ENCODE results near the gene SDR42E2.

The SDR42E2 gene

DNA sequence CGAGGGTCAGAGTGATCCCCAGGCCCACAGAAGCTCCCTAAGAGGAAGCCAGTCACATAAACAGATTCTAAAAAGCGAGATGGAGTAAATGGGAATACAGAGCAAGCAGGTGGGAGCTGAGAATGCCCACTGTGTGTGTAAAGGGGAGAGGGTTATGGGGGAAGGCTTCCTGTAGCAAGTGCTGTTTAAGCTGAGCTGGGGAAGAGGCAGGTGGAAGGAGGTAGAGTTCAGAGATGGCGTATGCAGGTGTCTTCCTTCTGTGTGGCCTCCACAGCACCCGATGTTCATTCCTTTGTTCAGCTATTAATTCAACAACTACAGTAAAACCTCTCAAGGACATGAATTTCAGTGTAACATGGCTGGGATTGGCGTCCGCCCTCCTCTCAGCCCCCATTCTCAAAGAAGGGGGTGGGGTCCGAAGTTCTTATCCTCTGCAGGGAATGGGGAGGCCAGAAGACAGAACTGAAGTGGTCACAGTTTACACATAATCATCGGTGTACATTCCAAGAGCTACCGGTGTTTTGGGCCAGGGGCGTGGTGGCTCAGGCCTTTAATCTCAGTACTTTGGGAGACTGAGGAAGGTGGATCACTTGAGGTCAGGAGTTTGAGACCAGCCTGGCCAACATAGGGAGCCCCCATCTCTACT, 45.5 kb downstream of the SDR42E2 start:
- H3K4me2 ChIP-seq (ENCODE audit: low read length): peak overlapping the region; percentile 95
- H3K27ac ChIP-seq (ENCODE audit: low read length): peak overlapping the region; percentile 79
- peak overlapping the region; percentile 98 for H3K9ac ChIP-seq (ENCODE audit: low read length)
- peaks cover 45% of the 10 kb centered on the region for H3K36me3 ChIP-seq (replicated peaks; ENCODE audit: low read depth, low read length)
- H3K9me3 ChIP-seq (ENCODE audit: insufficient read depth, low read length): no peaks in the 10 kb centered on the region
- TF ChIP-seq EZH2phosphoT487 (IDR thresholded peaks at IDR 0.05; ENCODE audit: low read depth): no peak
- peaks cover 67% of the 10 kb centered on the region for H3K79me2 ChIP-seq (ENCODE audit: low read length)
- H4K20me1 ChIP-seq (ENCODE audit: insufficient read depth, low read length): peaks cover 49% of the 10 kb centered on the region
- peak overlapping the region; percentile 92 for H3K4me3 ChIP-seq (ENCODE audit: low read length)
- peaks cover 38% of the 10 kb centered on the region for H3K4me1 ChIP-seq (ENCODE audit: low read length)
- H2AFZ ChIP-seq (ENCODE audit: low read depth, low read length): no peak overlapping the region
- H3K27me3 ChIP-seq (ENCODE audit: low read depth, low read length): no peaks in the 10 kb centered on the region

DNA sequence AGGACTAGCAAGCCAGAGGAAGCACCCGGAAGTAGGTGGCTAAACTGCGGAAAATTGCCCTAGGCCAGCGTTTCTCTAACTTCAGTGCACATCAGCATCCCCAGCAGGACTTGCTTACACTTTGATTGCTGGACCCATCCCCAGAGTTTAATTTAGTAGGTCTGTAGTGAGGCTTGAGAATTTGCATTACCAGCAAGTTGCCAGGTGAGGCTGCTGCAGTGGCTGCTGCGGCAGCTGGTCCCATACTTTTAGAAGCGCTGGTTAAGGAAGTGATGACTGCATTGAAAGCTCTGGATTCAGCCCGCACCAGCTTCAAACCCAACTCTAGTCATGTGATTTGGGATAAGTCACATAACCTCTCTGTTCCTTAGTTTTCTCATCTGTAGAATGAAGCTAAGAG, 48.0 kb downstream of the SDR42E2 start:
- Histone ChIP-seq H3K4me1 (ENCODE audit: low read length) (peaks cover 37% of the 10 kb centered on the region), H3K27ac (ENCODE audit: low read length) (no peak overlapping the region), H3K9ac (ENCODE audit: low read length) (no peak overlapping the region), H2AFZ (ENCODE audit: low read depth, low read length) (no peak overlapping the region), H3K4me2 (ENCODE audit: low read length) (no peak overlapping the region), H3K27me3 (ENCODE audit: low read depth, low read length) (no peaks in the 10 kb centered on the region), H4K20me1 (ENCODE audit: insufficient read depth, low read length) (peaks cover 72% of the 10 kb centered on the region), H3K9me3 (ENCODE audit: insufficient read depth, low read length) (no peaks in the 10 kb centered on the region), H3K4me3 (ENCODE audit: low read length) (no peak overlapping the region), H3K36me3 (replicated peaks; ENCODE audit: low read depth, low read length) (peaks cover 64% of the 10 kb centered on the region), H3K79me2 (ENCODE audit: low read length) (peaks cover 92% of the 10 kb centered on the region)
- TF ChIP-seq EZH2phosphoT487 (IDR thresholded peaks at IDR 0.05; ENCODE audit: low read depth): no peak
- TF ChIP-seq, protein P1, sequence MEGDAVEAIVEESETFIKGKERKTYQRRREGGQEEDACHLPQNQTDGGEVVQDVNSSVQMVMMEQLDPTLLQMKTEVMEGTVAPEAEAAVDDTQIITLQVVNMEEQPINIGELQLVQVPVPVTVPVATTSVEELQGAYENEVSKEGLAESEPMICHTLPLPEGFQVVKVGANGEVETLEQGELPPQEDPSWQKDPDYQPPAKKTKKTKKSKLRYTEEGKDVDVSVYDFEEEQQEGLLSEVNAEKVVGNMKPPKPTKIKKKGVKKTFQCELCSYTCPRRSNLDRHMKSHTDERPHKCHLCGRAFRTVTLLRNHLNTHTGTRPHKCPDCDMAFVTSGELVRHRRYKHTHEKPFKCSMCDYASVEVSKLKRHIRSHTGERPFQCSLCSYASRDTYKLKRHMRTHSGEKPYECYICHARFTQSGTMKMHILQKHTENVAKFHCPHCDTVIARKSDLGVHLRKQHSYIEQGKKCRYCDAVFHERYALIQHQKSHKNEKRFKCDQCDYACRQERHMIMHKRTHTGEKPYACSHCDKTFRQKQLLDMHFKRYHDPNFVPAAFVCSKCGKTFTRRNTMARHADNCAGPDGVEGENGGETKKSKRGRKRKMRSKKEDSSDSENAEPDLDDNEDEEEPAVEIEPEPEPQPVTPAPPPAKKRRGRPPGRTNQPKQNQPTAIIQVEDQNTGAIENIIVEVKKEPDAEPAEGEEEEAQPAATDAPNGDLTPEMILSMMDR (IDR thresholded peaks at IDR 0.05; ENCODE audit: low read depth, low read length): no peak

DNA sequence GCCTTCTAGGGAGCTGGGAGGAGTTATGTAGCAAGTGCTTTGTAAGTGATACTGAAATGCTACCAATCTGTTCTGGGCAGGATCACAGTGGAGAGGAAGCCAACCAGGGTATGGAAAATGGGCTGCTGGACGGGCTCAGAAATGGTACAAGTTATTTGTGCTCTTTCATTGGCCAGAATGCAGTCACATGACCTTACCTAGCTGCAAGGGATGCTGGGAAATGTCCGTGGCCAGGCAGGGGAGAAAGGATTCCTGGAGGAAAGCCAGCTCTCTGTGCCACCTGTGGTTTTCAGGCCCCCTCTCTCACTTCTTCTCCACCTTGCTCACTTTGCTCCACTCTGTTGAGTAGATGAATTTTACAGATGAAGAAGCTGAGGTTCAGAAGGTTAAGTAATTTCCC, 48.5 kb downstream of the SDR42E2 start:
- H3K4me2 ChIP-seq (ENCODE audit: low read length): no peak overlapping the region

DNA sequence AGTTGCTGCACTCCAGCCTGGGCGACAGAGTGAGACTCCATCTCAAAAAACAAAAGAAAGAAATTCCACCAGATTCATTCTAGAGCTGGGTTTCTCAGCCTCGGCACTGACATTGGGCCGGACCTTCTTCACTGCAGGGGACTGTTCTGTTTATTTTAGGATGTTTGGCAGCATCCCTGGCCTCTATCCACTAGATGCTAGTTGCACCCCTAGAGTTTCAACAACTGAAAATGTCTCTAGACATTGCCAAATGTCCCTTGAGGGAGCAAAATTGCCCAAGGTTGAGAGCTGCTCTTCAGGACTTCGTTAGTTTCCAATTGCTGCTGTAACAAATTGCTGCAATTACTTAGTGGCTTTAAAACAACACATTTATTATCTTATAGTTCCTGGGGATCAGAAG, 50.9 kb downstream of the SDR42E2 start:
- peaks cover 85% of the 10 kb centered on the region for H4K20me1 ChIP-seq (ENCODE audit: insufficient read depth, low read length)
- H3K27ac ChIP-seq (ENCODE audit: low read length): no peak overlapping the region
- peaks cover 100% of the 10 kb centered on the region for H3K79me2 ChIP-seq (ENCODE audit: low read length)

More for the DNA sequence above, 48.5 kb downstream of the SDR42E2 start:
- Histone ChIP-seq H3K9ac (ENCODE audit: low read length) (no peak overlapping the region), H3K4me3 (ENCODE audit: low read length) (no peak overlapping the region), H3K27me3 (ENCODE audit: low read depth, low read length) (no peaks in the 10 kb centered on the region), H2AFZ (ENCODE audit: low read depth, low read length) (no peak overlapping the region), H3K79me2 (ENCODE audit: low read length) (peaks cover 97% of the 10 kb centered on the region), H3K4me1 (ENCODE audit: low read length) (peaks cover 32% of the 10 kb centered on the region), H3K36me3 (replicated peaks; ENCODE audit: low read depth, low read length) (peaks cover 66% of the 10 kb centered on the region), H4K20me1 (ENCODE audit: insufficient read depth, low read length) (peaks cover 76% of the 10 kb centered on the region), H3K27ac (ENCODE audit: low read length) (no peak overlapping the region), H3K9me3 (ENCODE audit: insufficient read depth, low read length) (no peaks in the 10 kb centered on the region)
- no peak for TF ChIP-seq EZH2phosphoT487 (IDR thresholded peaks at IDR 0.05; ENCODE audit: low read depth)

DNA sequence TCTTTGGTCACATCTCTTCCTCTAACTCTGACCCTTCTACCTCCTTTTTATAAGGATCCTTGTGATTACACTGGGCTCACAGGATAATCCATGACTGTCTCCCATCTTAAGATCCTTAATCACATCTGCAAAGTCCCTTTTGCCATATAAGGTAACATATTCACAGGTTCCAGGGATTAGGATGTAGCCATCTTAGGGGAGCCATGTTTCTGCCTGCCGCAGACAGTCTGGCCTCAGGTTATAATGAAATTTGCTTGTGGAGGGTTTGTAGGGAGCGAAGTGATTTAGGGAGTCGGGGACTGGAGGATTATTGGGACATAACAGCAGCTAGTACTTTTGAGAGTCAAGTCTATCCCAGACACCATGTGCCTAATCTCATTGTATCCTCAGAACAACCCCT, 51.5 kb downstream of the SDR42E2 start:
- H2AFZ ChIP-seq (ENCODE audit: low read depth, low read length): no peak overlapping the region
- no peak overlapping the region for H3K4me2 ChIP-seq (ENCODE audit: low read length)
- no peak overlapping the region for H3K9ac ChIP-seq (ENCODE audit: low read length)
- TF ChIP-seq, protein P1 (IDR thresholded peaks at IDR 0.05; ENCODE audit: low read depth, low read length): no peak
- TF ChIP-seq EZH2phosphoT487 (IDR thresholded peaks at IDR 0.05; ENCODE audit: low read depth): no peak
- H3K27ac ChIP-seq (ENCODE audit: low read length): no peak overlapping the region
- H3K4me3 ChIP-seq (ENCODE audit: low read length): no peak overlapping the region
- no peaks in the 10 kb centered on the region for H3K9me3 ChIP-seq (ENCODE audit: insufficient read depth, low read length)
- H3K4me1 ChIP-seq (ENCODE audit: low read length): peaks cover 19% of the 10 kb centered on the region
- peaks cover 100% of the 10 kb centered on the region for H3K79me2 ChIP-seq (ENCODE audit: low read length)
- H3K36me3 ChIP-seq (replicated peaks; ENCODE audit: low read depth, low read length): peaks cover 66% of the 10 kb centered on the region
- no peaks in the 10 kb centered on the region for H3K27me3 ChIP-seq (ENCODE audit: low read depth, low read length)
- peaks cover 84% of the 10 kb centered on the region for H4K20me1 ChIP-seq (ENCODE audit: insufficient read depth, low read length)

More for the DNA sequence above, 50.9 kb downstream of the SDR42E2 start:
- Histone ChIP-seq H3K9ac (ENCODE audit: low read length) (no peak overlapping the region), H3K36me3 (replicated peaks; ENCODE audit: low read depth, low read length) (peaks cover 69% of the 10 kb centered on the region), H3K4me1 (ENCODE audit: low read length) (peaks cover 24% of the 10 kb centered on the region), H2AFZ (ENCODE audit: low read depth, low read length) (no peak overlapping the region), H3K27me3 (ENCODE audit: low read depth, low read length) (no peaks in the 10 kb centered on the region), H3K4me3 (ENCODE audit: low read length) (no peak overlapping the region), H3K9me3 (ENCODE audit: insufficient read depth, low read length) (no peaks in the 10 kb centered on the region), H3K4me2 (ENCODE audit: low read length) (no peak overlapping the region)
- TF ChIP-seq, protein P1 (IDR thresholded peaks at IDR 0.05; ENCODE audit: low read depth, low read length): no peak
- TF ChIP-seq EZH2phosphoT487 (IDR thresholded peaks at IDR 0.05; ENCODE audit: low read depth): no peak
